ENCODE data around the gene RXFP1.

- TF ChIP-seq CTCF (IDR thresholded peaks at IDR 0.05; ENCODE audit: low read depth, low read length), result no peak
- no peak for TF ChIP-seq POLR2A (IDR thresholded peaks at IDR 0.05; ENCODE audit: extremely low read depth, insufficient read length)
Observed at GRCh38 chr4:158541506-158541905, 19.8 kb downstream of the RXFP1 start.

Data from NB4 (cell line).